Fibroblast of the conjunctiva (primary cell): ENCODE data around the gene SMG5.

ENCODE experiments used
- DNase-seq: peaks from one replicate; pipeline ENCODE4 v3.0.0-alpha.2; 2010; ENCODE audit warnings: low read depth

SMG5 gene

DNA sequence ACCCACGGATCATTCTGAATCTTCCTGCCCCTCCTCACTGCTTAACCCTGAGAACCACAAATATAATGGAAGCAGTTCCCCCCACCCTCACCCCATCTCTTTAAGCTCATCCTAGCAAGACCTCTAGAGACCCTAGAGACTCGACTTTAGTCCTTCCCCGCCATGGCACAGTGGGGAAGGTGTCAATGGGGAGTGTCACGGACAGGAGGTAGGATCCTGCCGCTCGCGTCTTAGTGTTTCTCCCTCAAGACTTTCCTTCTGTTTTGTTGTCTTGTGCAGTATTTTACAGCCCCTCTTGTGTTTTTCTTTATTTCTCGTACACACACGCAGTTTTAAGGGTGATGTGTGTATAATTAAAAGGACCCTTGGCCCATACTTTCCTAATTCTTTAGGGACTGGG lies 70.5 kb downstream of the SMG5 start:
- no peak for DNase-seq

DNA sequence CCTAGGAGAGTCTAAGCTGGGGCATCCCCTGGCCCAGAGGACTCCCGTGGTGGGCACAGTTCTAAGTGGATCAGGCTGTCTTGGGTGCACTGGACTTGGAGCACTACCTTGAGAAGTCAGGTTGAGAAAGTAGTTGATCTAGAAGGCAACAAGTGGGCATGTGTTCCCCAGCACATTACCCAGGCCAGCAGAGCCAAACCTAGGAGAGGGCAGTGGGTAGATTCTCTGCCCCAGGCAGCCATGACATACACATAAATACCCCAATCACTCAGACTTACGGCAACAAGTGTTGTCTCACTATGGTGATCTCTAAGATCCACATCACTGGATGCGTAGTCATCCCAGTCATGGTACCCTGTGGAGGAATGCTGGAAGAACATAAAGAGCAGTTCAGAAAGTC lies 71.4 kb downstream of the SMG5 start:
- no peak for DNase-seq

DNA sequence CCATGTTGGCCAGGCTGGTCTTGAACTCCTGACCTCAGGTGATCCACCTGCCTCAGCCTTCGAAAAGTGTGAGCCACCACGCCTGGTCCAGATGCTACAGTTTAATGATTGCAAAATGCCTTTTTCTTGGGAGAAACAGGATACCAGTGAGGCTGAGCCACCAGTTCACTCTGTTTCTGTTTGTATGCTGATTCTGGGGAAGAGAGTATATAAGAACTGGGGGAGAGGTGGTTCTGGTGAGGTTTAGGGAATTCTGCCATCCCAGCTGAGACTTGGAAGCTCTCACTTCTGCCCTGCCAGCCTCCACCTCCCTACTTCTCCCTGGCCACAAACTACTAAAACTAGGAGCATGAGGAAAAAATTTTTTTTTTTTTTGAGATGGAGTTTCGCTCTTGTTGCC lies 77.9 kb downstream of the SMG5 start:
- no peak for DNase-seq

DNA sequence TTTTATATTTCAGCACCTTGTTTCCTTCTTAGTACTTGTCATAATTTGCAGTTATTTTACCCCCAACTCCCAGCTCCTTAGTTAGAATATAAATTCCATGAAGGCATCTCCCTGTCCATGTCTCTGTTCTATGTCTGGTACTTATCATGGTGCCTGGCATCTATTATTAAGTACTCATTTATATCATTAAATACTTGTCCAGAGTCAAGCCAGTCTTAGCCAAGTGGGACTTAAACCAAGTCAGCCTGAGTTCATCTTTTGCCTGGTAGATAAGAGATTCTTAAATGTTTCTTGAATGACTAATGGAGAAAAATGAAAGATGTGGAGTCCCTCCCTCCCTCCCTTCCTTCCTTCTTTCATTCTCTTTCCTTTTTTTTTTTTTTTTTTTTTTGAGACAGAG lies 79.3 kb downstream of the SMG5 start:
- DNase-seq: no peak

- no peak for DNase-seq
Measured at GRCh38 chr1:156200044-156200443, 82.6 kb downstream of the SMG5 start.
